ENCODE data around the gene AJAP1.

AJAP1 gene

GRCh38 chr1:4684864-4685522 is 30.6 kb downstream of the AJAP1 start:
- DNase-seq: no peak

GRCh38 chr1:4685523-4685865 is 31.1 kb downstream of the AJAP1 start:
- DNase-seq: no peak

GRCh38 chr1:4687943-4688342 is 33.5 kb downstream of the AJAP1 start:
- DNase-seq: no peak

- no peak for DNase-seq
Measured at GRCh38 chr1:4689271-4689935, 35.0 kb downstream of the AJAP1 start.

- no peak for DNase-seq
Measured at GRCh38 chr1:4689941-4690635, 35.7 kb downstream of the AJAP1 start.

GRCh38 chr1:4690951-4691675 is 36.7 kb downstream of the AJAP1 start:
- DNase-seq: no peak

- DNase-seq: no peak
Measured at GRCh38 chr1:4691766-4692405, 37.5 kb downstream of the AJAP1 start.

GRCh38 chr1:4692437-4692836 is 38.0 kb downstream of the AJAP1 start:
- DNase-seq: no peak

GRCh38 chr1:4693331-4693730 is 38.9 kb downstream of the AJAP1 start:
- no peak for DNase-seq

GRCh38 chr1:4693891-4694290 is 39.5 kb downstream of the AJAP1 start:
- no peak for DNase-seq

- no peak for DNase-seq
Measured at GRCh38 chr1:4694492-4694891, 40.1 kb downstream of the AJAP1 start.

- DNase-seq: no peak
Measured at GRCh38 chr1:4695241-4695640, 40.8 kb downstream of the AJAP1 start.

- DNase-seq: no peak
Measured at GRCh38 chr1:4696161-4696745, 41.8 kb downstream of the AJAP1 start.

- no peak for DNase-seq
Measured at GRCh38 chr1:4696753-4697152, 42.3 kb downstream of the AJAP1 start.

GRCh38 chr1:4697801-4698200 is 43.4 kb downstream of the AJAP1 start:
- DNase-seq: no peak

- no peak for DNase-seq
Measured at GRCh38 chr1:4698911-4699310, 44.5 kb downstream of the AJAP1 start.

GRCh38 chr1:4699376-4700301 is 45.2 kb downstream of the AJAP1 start:
- no peak for DNase-seq

- no peak for DNase-seq
Measured at GRCh38 chr1:4700801-4701200, 46.4 kb downstream of the AJAP1 start.

- no peak for DNase-seq
Measured at GRCh38 chr1:4701276-4701675, 46.9 kb downstream of the AJAP1 start.

- DNase-seq: no peak
Measured at GRCh38 chr1:4702464-4702863, 48.1 kb downstream of the AJAP1 start.

- DNase-seq: no peak
Measured at GRCh38 chr1:4702932-4703331, 48.5 kb downstream of the AJAP1 start.

GRCh38 chr1:4703646-4704045 is 49.2 kb downstream of the AJAP1 start:
- no peak for DNase-seq
